GM19397 (cell line): Measurements from ENCODE around the gene TTC5.
A peak's percentile ranks its signal among the peaks of the same experiment; 100 is the strongest.
"Not testable (repeated sequence)": the region's sequence is repeated elsewhere in the genome, so short reads cannot be mapped to it uniquely, and the experiment has no call there.

Source experiments
- ATAC-seq: cut with Tn5 transposase; IDR thresholded peaks from one replicate; pipeline ENCODE4 v1.9.1; 2021; ENCODE audit warnings: mild to moderate bottlenecking, moderate library complexity; ENCODE audit not compliant: unreplicated experiment

Gene TTC5

DNA sequence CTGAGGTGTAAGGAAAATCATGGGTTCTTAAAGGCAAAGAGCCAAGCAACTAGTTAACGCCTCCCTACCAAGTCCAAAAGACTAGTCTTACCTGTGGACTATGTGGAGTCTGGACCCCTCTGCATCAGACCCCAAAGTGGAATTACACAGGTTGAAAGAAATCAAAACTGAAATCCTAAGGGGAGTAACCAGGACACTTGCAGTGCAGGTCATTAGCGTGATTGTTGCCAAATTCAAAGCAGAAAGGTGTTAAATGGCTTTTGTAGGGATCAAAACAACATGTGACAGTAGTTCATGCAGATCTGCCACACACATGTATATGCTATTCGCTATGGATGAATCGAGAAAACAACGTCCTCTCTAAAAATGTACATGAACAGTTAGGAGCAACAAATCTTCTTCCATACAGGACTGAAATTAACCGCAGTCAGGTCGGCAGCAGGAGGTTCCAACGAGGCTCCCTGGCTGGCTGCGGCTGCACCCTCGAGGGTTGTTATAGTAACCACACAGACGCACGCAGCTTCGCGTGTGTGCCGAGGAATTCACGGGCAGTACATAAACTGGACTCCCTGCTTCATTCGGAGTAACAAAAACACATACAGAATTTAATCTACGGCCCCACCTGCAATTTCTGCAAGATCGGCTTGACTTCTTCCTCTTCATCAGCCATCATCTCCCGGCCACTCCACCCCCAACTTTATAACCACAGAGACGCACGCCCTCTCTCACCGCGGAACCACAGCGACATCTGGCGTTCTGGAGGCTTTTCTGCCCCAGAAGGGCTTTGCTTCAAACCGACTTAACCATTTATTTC, at the start of gene TTC5:
TTC5 (minus strand) TSS at position 687 of the 814 bp plus-strand sequence; CDS start at position 673, 14 bp downstream.
- ATAC-seq: peak; percentile 95

DNA sequence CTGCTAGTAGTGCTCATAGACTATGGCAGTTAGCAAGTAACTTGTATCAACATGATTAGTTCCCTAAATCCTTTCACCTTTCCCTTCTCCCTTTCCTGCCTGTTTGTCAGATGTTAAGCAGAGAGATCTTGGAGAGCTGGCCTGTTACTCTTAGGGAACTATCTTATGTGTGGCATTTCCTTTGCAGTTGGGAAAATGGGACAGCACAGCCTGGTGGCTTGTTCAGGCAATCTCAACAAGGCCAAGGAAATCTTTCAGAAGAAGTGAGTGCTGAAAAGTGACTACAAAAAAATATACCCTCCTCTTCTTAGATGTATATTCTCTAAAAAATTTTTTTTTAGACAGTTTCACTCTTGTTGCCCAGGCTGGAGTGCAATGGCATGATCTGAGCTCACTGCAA, 45.1 kb upstream of the TTC5 start:
- ATAC-seq: no peak

- no peak for ATAC-seq
Measured at GRCh38 chr14:20350282-20350681, 44.5 kb upstream of the TTC5 start.

DNA sequence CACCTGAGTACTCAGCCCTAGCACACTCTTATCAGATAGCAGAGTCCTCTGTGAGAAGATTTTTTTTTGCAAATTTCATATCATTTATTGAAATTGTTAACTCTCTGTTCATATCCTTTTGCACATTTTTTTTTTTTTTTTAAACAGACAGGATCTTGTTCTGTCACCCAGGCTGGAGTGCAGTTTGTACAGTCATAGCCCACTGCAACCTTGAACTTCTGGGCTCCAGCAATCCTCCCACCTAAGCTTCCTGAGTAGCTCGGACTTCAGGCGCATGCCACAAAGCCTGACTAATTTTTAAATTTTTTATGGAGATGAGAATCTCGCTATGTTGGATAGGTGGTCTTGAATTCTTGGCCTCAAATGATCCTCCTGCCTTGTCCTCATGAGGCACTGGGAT, 42.0 kb upstream of the TTC5 start:
- ATAC-seq: no peak

- ATAC-seq: no peak
Measured at GRCh38 chr14:20346713-20347112, 41.0 kb upstream of the TTC5 start.

DNA sequence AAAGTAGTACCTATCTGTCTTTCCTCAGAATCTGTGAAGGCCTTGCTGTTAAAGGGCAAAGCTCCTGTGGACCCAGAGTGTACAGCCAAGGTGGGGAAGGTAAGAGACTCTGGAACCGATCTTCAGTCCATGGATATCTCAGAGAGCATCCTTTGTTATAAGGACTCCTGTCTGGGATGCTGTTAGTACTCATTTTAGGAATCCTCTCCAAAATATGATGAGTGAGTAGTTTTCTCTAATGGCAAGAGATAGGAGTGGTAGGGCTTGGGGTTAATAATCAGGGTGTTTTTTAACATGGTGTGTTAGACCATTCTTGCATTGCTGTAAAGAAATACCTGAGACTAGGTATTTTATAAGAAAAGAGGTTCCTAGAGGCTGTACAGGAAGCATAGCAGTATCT, 39.6 kb upstream of the TTC5 start:
- ATAC-seq: no peak

GRCh38 chr14:20343862-20344220, 38.1 kb upstream of the TTC5 start:
- ATAC-seq: no peak

- ATAC-seq: peak; percentile 95
Measured at GRCh38 chr14:20343092-20343861, 37.5 kb upstream of the TTC5 start, which contains the start of gene PARP2. PARP2 (plus strand) TSS chr14:20343635; CDS start chr14:20343642, 7 bp downstream.

GRCh38 chr14:20341646-20342045, 35.9 kb upstream of the TTC5 start:
- ATAC-seq: no peak

- ATAC-seq: not testable (repeated sequence)
Measured at GRCh38 chr14:20341032-20341431, 35.3 kb upstream of the TTC5 start.

GRCh38 chr14:20334017-20334416, 28.3 kb upstream of the TTC5 start:
- no peak for ATAC-seq

- no peak for ATAC-seq
Measured at GRCh38 chr14:20333494-20333841, 27.7 kb upstream of the TTC5 start.

DNA sequence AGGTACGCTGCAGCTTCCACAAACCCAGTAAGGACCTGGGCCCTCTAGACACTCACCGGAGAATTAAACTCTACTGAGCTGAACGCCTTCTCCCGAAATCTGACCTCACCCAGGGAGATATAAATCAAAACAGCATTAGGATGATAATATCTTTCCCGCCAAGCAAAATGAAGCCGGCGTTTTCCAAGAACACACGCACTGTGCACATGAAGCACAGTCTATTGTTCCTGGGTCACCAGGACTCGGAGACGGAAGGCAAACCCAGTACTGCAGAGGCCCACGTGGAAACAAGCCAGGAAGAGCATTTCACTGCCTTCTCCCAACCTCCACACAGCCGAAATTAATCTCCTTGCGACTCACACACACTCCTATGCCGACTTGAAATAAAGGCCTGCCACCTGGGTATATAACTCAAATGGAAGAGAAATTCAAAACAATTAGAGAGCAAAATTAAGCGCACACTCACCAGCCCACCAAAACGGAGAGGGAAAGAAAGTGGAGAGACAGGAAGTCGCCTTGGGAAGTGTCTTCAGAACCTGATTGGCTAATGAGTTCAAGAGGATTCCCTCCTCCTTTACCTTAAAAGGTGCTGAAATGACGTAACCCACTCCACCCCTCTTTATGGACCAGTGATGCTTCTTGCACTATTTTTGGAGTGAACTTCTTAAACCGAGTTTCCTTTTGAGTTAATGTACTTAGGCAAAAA, 27.2 kb upstream of the TTC5 start, which contains the start of gene CCNB1IP1:
CCNB1IP1 (minus strand) TSS at position 492 of the 706 bp plus-strand sequence. CDS start 16,756 bp downstream, outside the sequence.
- peak; percentile 95 for ATAC-seq

DNA sequence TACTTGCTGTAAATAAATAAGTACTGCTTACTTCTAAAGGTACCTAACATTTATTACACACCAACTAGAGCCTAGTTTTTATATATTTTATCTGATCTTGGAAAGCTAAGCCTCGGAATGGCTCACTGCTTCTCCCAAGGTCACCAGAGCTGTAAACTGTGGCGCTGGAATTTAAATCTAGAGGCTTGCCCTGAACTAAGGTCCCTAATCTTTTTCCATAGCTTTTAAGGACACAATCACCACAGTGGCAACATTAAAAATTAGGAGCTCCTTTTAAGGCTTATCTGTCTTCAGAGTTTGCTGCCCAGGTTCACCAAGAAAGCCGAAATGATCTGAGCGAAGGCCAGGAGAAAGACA, 26.7 kb upstream of the TTC5 start:
- ATAC-seq: no peak

GRCh38 chr14:20331053-20331613, 25.4 kb upstream of the TTC5 start:
- no peak for ATAC-seq

- no peak for ATAC-seq
Measured at GRCh38 chr14:20329355-20329754, 23.6 kb upstream of the TTC5 start.

GRCh38 chr14:20328705-20329104, 23.0 kb upstream of the TTC5 start:
- no peak for ATAC-seq

GRCh38 chr14:20327005-20327869, 21.5 kb upstream of the TTC5 start:
- no peak for ATAC-seq

- no peak for ATAC-seq
Measured at GRCh38 chr14:20317720-20318119, 12.0 kb upstream of the TTC5 start.

DNA sequence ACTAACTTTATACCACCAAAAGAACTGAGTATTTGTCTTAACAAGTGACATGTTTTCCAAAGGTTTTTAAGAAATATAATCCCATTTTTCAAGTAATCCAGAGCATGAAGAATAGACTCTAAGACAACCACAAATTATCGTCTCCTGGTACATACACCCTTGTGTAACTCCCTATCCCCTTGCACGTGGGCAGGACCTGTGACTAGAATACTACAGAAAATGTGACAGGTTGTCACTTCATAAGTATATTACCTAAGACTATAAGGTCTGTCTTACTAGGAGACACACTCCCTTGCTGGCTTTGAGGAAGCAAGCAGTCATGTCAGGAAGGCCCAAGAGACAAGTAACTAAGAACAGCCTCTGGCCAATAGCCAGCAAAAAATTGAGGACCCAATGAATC, 8.3 kb upstream of the TTC5 start:
- no peak for ATAC-seq
